SK-N-SH treated with all-trans-retinoic acid at 6 μM for 48 hours (cell line): ENCODE data around the gene FBXL19.

ENCODE experiments used
- ATAC-seq: fragments of 200-7000 bp; cut with Tn5 transposase; 3 replicates; pipeline ENCODE4 v1.9.1; 2020; ENCODE audit warnings: mild to moderate bottlenecking, moderate library complexity
- ARNTL ChIP-seq: fragments of 450-650 bp; formaldehyde crosslinking; IDR thresholded peaks from 2 replicates; pipeline ENCODE4 v1.5.0; 2020; ENCODE audit warnings: low read depth, mild to moderate bottlenecking, moderate library complexity, borderline replicate concordance
- BACH2 ChIP-seq: fragments of 250-450 bp; sonication (Bioruptor Pico); IDR thresholded peaks from 2 replicates; pipeline ENCODE4 v1.9.0; 2021; ENCODE audit warnings: mild to moderate bottlenecking, borderline replicate concordance
- CSDC2 ChIP-seq: fragments of 250-450 bp; sonication (Bioruptor Pico); IDR thresholded peaks from 2 replicates; pipeline ENCODE4 v1.5.0; 2020; ENCODE audit warnings: mild to moderate bottlenecking, moderate library complexity
- ESRRG ChIP-seq: fragments of 250-450 bp; sonication (Bioruptor Pico); IDR thresholded peaks from 2 replicates; pipeline ENCODE4 v1.6.1; 2021; ENCODE audit warnings: mild to moderate bottlenecking
- GLIS3 ChIP-seq: fragments of 250-450 bp; sonication (Bioruptor Pico); IDR thresholded peaks from 2 replicates; pipeline ENCODE4 v1.5.0; 2020; ENCODE audit warnings: mild to moderate bottlenecking, moderate library complexity
- ISL1 ChIP-seq: fragments of 250-450 bp; sonication (Bioruptor Pico); IDR thresholded peaks from 2 replicates; pipeline ENCODE4 v2.1.2; 2022; ENCODE audit warnings: mild to moderate bottlenecking, moderate library complexity
- OSR1 ChIP-seq: fragments of 250-450 bp; sonication (Bioruptor Pico); IDR thresholded peaks from 2 replicates; pipeline ENCODE4 v1.8.0; 2022; ENCODE audit warnings: moderate library complexity, mild to moderate bottlenecking, inconsistent platforms
- PPARA ChIP-seq: fragments of 250-450 bp; sonication (Bioruptor Pico); IDR thresholded peaks from 2 replicates; pipeline ENCODE4 v1.5.0; 2020; ENCODE audit warnings: mild to moderate bottlenecking, borderline replicate concordance
- RARB ChIP-seq: fragments of 250-450 bp; sonication (Bioruptor Pico); IDR thresholded peaks from 2 replicates; pipeline ENCODE4 v1.8.0; 2021; ENCODE audit warnings: mild to moderate bottlenecking, moderate library complexity
- SNAI2 ChIP-seq: fragments of 250-450 bp; sonication (Bioruptor Pico); IDR thresholded peaks from 2 replicates; pipeline ENCODE4 v1.5.0; 2020; ENCODE audit warnings: mild to moderate bottlenecking, moderate library complexity
- TCF4 ChIP-seq: fragments of 250-450 bp; sonication (Bioruptor Pico); IDR thresholded peaks from 2 replicates; pipeline ENCODE4 v1.8.0; 2021; ENCODE audit warnings: mild to moderate bottlenecking, moderate library complexity, borderline replicate concordance
- TOX ChIP-seq: fragments of 250-450 bp; sonication (Bioruptor Pico); IDR thresholded peaks from 2 replicates; pipeline ENCODE4 v1.8.0; 2021; ENCODE audit warnings: mild to moderate bottlenecking, moderate library complexity, borderline replicate concordance
- ZC3H10 ChIP-seq: fragments of 250-450 bp; sonication (Bioruptor Pico); IDR thresholded peaks from 2 replicates; pipeline ENCODE4 v1.5.1; 2021; ENCODE audit warnings: mild to moderate bottlenecking, moderate library complexity
- ZFP3 ChIP-seq: fragments of 250-450 bp; sonication (Bioruptor Pico); IDR thresholded peaks from 2 replicates; pipeline ENCODE4 v1.5.0; 2020; ENCODE audit warnings: mild to moderate bottlenecking, moderate library complexity
- ZFP30 ChIP-seq: fragments of 450-650 bp; formaldehyde crosslinking; IDR thresholded peaks from 2 replicates; pipeline ENCODE4 v1.5.0; 2022; ENCODE audit warnings: mild to moderate bottlenecking, moderate library complexity
- ZNF565 ChIP-seq: fragments of 450-650 bp; formaldehyde crosslinking; conservative IDR thresholded peaks from 2 replicates; pipeline ENCODE4 v1.5.0; 2020; ENCODE audit warnings: low read depth, mild to moderate bottlenecking, moderate library complexity
- ZNF70 ChIP-seq: fragments of 450-650 bp; formaldehyde crosslinking; IDR thresholded peaks from 2 replicates; pipeline ENCODE4 v1.5.0; 2020; ENCODE audit warnings: mild to moderate bottlenecking, moderate library complexity
- ZNF8 ChIP-seq: fragments of 450-650 bp; formaldehyde crosslinking; IDR thresholded peaks from 2 replicates; pipeline ENCODE4 v1.5.0; 2020; ENCODE audit warnings: mild to moderate bottlenecking, moderate library complexity
- TF ChIP-seq, protein P1 (sequence below): fragments of 250-450 bp; sonication (Bioruptor Pico); IDR thresholded peaks from 2 replicates; pipeline ENCODE4 v1.5.1; 2020; ENCODE audit warnings: low read depth, mild to moderate bottlenecking, moderate library complexity
- TF ChIP-seq, protein P2 (sequence below): fragments of 250-450 bp; sonication (Bioruptor Pico); IDR thresholded peaks from 2 replicates; pipeline ENCODE4 v1.8.0; 2020; ENCODE audit warnings: mild to moderate bottlenecking, moderate library complexity, borderline replicate concordance
- TF ChIP-seq, protein P3 (sequence below): fragments of 250-450 bp; sonication (Bioruptor Pico); IDR thresholded peaks from 2 replicates; pipeline ENCODE4 v1.5.0; 2020; ENCODE audit warnings: mild to moderate bottlenecking, moderate library complexity
- TF ChIP-seq, protein P4 (sequence below): fragments of 250-450 bp; sonication (Bioruptor Pico); IDR thresholded peaks from 2 replicates; pipeline ENCODE4 v1.8.0; 2021; ENCODE audit warnings: low read depth, mild to moderate bottlenecking, moderate library complexity, borderline replicate concordance
- TF ChIP-seq, protein P5 (sequence below): fragments of 250-450 bp; sonication (Bioruptor Pico); IDR thresholded peaks from 2 replicates; pipeline ENCODE4 v1.5.1; 2021; ENCODE audit warnings: mild to moderate bottlenecking, moderate library complexity

Gene FBXL19

DNA sequence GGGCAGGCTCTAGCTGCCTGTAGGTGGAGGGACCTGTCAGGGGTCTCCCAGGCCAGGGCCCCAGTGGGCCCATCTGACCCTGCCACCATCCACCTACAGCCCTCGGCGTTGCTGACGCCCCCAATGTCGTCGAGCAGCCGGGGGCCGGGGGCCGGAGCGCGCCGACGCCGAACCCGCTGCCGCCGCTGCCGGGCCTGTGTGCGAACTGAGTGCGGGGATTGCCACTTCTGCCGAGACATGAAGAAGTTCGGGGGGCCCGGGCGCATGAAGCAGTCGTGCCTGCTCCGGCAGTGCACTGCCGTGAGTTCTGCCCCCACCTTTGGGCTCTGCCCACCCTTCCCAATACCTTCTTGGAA lies 2.2 kb downstream of the FBXL19 start:
- TF ChIP-seq ZNF565 (CRISPR knock-in tag) = no peak
- TF ChIP-seq CSDC2 (CRISPR knock-in tag) = no peak
- no peak for TF ChIP-seq PPARA (CRISPR knock-in tag)
- TF ChIP-seq, protein P1, sequence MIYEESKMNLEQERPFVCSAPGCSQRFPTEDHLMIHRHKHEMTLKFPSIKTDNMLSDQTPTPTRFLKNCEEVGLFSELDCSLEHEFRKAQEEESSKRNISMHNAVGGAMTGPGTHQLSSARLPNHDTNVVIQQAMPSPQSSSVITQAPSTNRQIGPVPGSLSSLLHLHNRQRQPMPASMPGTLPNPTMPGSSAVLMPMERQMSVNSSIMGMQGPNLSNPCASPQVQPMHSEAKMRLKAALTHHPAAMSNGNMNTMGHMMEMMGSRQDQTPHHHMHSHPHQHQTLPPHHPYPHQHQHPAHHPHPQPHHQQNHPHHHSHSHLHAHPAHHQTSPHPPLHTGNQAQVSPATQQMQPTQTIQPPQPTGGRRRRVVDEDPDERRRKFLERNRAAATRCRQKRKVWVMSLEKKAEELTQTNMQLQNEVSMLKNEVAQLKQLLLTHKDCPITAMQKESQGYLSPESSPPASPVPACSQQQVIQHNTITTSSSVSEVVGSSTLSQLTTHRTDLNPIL (CRISPR knock-in tag) = no peak
- TF ChIP-seq ISL1 (CRISPR knock-in tag) = no peak
- no peak for TF ChIP-seq ESRRG (CRISPR knock-in tag)
- TF ChIP-seq SNAI2 (CRISPR knock-in tag) = no peak
- no peak for TF ChIP-seq TOX (CRISPR knock-in tag)
- TF ChIP-seq, protein P2, sequence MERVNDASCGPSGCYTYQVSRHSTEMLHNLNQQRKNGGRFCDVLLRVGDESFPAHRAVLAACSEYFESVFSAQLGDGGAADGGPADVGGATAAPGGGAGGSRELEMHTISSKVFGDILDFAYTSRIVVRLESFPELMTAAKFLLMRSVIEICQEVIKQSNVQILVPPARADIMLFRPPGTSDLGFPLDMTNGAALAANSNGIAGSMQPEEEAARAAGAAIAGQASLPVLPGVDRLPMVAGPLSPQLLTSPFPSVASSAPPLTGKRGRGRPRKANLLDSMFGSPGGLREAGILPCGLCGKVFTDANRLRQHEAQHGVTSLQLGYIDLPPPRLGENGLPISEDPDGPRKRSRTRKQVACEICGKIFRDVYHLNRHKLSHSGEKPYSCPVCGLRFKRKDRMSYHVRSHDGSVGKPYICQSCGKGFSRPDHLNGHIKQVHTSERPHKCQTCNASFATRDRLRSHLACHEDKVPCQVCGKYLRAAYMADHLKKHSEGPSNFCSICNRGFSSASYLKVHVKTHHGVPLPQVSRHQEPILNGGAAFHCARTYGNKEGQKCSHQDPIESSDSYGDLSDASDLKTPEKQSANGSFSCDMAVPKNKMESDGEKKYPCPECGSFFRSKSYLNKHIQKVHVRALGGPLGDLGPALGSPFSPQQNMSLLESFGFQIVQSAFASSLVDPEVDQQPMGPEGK (CRISPR knock-in tag) = no peak
- TF ChIP-seq ZFP30 (CRISPR knock-in tag) = no peak
- TF ChIP-seq, protein P3, sequence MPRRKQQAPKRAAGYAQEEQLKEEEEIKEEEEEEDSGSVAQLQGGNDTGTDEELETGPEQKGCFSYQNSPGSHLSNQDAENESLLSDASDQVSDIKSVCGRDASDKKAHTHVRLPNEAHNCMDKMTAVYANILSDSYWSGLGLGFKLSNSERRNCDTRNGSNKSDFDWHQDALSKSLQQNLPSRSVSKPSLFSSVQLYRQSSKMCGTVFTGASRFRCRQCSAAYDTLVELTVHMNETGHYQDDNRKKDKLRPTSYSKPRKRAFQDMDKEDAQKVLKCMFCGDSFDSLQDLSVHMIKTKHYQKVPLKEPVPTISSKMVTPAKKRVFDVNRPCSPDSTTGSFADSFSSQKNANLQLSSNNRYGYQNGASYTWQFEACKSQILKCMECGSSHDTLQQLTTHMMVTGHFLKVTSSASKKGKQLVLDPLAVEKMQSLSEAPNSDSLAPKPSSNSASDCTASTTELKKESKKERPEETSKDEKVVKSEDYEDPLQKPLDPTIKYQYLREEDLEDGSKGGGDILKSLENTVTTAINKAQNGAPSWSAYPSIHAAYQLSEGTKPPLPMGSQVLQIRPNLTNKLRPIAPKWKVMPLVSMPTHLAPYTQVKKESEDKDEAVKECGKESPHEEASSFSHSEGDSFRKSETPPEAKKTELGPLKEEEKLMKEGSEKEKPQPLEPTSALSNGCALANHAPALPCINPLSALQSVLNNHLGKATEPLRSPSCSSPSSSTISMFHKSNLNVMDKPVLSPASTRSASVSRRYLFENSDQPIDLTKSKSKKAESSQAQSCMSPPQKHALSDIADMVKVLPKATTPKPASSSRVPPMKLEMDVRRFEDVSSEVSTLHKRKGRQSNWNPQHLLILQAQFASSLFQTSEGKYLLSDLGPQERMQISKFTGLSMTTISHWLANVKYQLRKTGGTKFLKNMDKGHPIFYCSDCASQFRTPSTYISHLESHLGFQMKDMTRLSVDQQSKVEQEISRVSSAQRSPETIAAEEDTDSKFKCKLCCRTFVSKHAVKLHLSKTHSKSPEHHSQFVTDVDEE (CRISPR knock-in tag) = no peak
- TF ChIP-seq BACH2 (CRISPR knock-in tag) = no peak
- no peak for TF ChIP-seq GLIS3 (CRISPR knock-in tag)
- TF ChIP-seq, protein P4, sequence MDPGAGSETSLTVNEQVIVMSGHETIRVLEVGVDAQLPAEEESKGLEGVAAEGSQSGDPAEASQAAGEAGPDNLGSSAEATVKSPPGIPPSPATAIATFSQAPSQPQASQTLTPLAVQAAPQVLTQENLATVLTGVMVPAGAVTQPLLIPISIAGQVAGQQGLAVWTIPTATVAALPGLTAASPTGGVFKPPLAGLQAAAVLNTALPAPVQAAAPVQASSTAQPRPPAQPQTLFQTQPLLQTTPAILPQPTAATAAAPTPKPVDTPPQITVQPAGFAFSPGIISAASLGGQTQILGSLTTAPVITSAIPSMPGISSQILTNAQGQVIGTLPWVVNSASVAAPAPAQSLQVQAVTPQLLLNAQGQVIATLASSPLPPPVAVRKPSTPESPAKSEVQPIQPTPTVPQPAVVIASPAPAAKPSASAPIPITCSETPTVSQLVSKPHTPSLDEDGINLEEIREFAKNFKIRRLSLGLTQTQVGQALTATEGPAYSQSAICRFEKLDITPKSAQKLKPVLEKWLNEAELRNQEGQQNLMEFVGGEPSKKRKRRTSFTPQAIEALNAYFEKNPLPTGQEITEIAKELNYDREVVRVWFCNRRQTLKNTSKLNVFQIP (CRISPR knock-in tag) = no peak
- TF ChIP-seq ARNTL (CRISPR knock-in tag) = no peak
- no peak for TF ChIP-seq TCF4
- TF ChIP-seq, protein P5, sequence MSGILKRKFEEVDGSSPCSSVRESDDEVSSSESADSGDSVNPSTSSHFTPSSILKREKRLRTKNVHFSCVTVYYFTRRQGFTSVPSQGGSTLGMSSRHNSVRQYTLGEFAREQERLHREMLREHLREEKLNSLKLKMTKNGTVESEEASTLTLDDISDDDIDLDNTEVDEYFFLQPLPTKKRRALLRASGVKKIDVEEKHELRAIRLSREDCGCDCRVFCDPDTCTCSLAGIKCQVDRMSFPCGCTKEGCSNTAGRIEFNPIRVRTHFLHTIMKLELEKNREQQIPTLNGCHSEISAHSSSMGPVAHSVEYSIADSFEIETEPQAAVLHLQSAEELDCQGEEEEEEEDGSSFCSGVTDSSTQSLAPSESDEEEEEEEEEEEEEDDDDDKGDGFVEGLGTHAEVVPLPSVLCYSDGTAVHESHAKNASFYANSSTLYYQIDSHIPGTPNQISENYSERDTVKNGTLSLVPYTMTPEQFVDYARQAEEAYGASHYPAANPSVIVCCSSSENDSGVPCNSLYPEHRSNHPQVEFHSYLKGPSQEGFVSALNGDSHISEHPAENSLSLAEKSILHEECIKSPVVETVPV (CRISPR knock-in tag) = no peak
- TF ChIP-seq OSR1 = no peak
- no peak for ATAC-seq

DNA sequence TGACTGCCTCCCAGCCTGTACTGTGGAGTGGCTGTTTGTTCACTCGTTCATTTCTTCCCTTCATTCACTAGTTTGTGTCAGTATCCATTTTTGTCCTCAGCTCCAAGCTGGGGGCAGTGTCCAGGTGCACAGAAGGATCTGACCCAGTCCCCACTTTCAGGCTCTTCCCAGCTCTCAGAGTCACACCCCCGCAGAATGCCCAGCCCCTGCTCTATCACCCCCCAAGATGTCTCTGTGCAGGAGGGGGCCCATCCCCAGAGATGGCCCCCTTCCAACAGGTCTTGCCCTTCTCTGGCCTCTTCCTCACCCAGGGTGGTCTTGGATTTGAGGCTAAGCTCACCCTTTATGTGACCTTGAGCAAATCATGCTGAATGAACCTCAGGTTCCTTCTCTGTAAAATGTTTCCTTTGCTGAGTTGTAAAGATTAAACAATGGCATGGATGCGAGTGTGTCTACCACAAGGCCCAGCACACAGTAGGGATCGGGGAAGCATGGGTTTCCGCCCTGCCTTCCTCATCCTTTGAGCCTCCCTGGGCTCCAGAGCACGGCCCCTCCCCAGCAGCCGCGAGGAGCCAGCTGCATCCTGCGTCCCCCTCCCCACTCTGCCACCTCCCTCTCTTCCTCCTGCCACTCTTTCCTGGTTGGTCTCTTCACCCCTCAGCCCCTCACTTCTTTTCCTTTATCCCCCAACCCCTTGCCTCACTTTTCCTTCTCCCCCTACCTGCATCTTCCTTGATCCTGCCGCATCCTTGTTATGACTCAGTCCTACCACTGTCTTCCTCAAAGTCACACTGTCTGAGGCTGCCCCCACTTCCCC lies 2.8 kb downstream of the FBXL19 start:
- no peak for ATAC-seq
- TF ChIP-seq ZNF565 (CRISPR knock-in tag) = no peak
- TF ChIP-seq ZC3H10 (CRISPR knock-in tag) = no peak
- TF ChIP-seq TOX (CRISPR knock-in tag) = no peak
- TF ChIP-seq ZNF8 (CRISPR knock-in tag) = no peak
- TF ChIP-seq SNAI2 (CRISPR knock-in tag) = no peak
- TF ChIP-seq CSDC2 (CRISPR knock-in tag) = no peak
- TF ChIP-seq, protein P1 (CRISPR knock-in tag) = no peak
- TF ChIP-seq GLIS3 (CRISPR knock-in tag) = no peak
- no peak for TF ChIP-seq ESRRG (CRISPR knock-in tag)
- no peak for TF ChIP-seq PPARA (CRISPR knock-in tag)
- no peak for TF ChIP-seq ISL1 (CRISPR knock-in tag)
- TF ChIP-seq RARB = no peak
- no peak for TF ChIP-seq ZNF70 (CRISPR knock-in tag)
- no peak for TF ChIP-seq ZFP3 (CRISPR knock-in tag)
- TF ChIP-seq, protein P4 (CRISPR knock-in tag) = no peak
- TF ChIP-seq, protein P3 (CRISPR knock-in tag) = no peak
- no peak for TF ChIP-seq ARNTL (CRISPR knock-in tag)
